ENCODE results near the gene TMEM260.
"Not testable (repeated sequence)": the region's sequence is repeated elsewhere in the genome, so short reads cannot be mapped to it uniquely, and the experiment has no call there.

The TMEM260 gene

DNA sequence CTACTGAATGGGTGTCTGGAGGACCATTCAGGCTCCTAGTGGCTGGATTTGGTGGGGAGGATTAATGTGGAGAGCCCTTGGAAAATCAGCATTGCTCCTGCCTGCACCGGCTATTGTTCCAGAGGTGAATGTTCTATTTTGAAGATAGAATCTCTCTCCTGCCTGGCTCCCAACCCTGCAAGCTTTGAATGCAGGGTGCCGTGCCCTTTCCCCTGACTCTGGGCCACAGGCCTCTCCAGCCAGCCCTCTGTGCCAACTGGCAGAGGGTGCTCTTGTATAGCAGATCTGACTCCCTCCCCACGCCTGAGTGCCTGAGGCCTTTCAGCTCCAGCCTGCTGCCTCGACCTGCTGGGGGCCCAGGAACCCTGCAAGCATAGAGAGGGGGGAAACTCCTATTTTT, 106.8 kb downstream of the TMEM260 start:
- DNase-seq = peak in 1 of 2 experiments; percentile 7

DNA sequence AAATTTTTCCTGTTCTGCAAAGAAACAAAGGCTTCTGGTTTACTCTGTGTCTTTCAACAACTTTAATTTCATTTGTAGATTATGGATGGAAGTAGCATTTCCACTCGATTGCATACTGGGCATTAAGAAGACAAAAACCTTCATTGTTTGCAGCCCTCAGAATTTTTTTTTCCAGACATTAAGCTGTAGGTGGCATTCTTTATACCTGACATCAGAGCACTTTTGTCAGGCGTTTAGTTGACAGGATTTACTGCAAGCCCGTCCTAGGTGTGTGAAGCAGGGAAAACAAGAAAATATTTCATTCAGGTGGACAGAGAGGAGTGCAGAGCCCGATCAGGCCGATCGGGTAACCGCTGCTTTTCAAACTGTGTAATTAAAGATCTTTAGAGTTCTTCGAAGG, 107.5 kb downstream of the TMEM260 start:
- DNase-seq = no peak

DNA sequence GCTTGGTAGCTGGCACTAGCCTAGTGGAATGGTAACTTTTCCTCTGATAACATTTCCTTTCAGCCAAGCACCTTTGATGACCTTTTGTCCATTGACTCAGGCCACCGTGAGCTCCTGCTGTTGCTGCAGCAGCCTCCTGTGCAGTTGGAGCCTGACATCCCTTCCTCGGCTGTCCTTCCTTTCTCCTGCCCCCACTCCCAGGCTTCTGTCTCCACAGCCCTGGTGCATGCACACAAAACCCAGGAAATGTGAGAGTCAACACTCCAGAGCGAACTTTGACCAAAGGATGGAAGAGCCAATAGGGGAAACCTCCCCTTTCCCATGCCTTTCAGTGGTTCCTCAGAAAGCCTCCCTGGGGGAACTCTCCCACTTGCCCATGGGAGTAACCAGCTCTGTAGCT, 115.0 kb downstream of the TMEM260 start:
- no peak for DNase-seq

DNA sequence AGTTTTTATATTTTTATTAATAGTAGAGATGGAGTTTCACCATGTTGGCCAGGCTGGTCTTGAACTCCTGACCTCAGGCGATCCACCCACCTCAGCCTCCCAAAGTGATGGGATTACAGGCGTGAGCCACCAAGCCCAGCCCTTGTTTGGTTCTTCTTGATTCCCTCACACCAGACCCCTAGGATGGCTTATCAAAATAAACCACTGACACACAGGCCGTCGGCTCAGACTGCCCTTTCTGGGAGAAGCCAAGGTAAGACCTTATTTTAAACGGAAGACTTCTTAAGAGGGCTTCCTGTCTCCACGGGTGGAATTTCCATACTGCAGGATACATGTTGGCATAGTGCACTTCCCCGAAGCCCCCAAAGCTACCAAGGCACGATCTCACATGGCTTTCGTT, 115.6 kb downstream of the TMEM260 start:
- DNase-seq = not testable (repeated sequence)

Measured in NCI-H2081 (cell line).